ENCODE measurements around the gene EHHADH. TPM values are rescaled to one million over a fixed set of nuclear protein-coding genes. Genes with fewer than 3 reads are reported as not detected.
"Not testable (repeated sequence)": the region's sequence is repeated elsewhere in the genome, so short reads cannot be mapped to it uniquely, and the experiment has no call there.

The EHHADH gene
- polyA plus RNA-seq, 1 of the 3 experiments (the other 2 are of a cell fraction), result 2.5 TPM

GRCh38 chr3:185253645-185254410 is at the start of gene EHHADH (continued):
- TF ChIP-seq SIN3A (IDR thresholded peaks at IDR 0.05; ENCODE audit: borderline replicate concordance, low read depth, low read length), result no peak
- no peak for TF ChIP-seq RFX5 (IDR thresholded peaks at IDR 0.05; ENCODE audit: low read length)
- no peak for TF ChIP-seq TEAD4 (IDR thresholded peaks at IDR 0.05; ENCODE audit: borderline replicate concordance, insufficient read depth)
- no peak for TF ChIP-seq EZH2phosphoT487 (IDR thresholded peaks at IDR 0.05; ENCODE audit: borderline replicate concordance, low read depth)
- TF ChIP-seq POLR2AphosphoS5 (IDR thresholded peaks at IDR 0.05; ENCODE audit: low read depth, low read length), result peak; percentile 90

- not testable (repeated sequence) for H2AFZ ChIP-seq (ENCODE audit: low read depth); H3K9me3 ChIP-seq; H3K27me3 ChIP-seq (ENCODE audit: insufficient read depth); H4K20me1 ChIP-seq (ENCODE audit: insufficient read depth); H3K4me1 ChIP-seq (ENCODE audit: control insufficient read depth in 1 of 2, insufficient read depth in 2 of 2, low read depth in 1 of 2, low read length in 1 of 2); H3K36me3 ChIP-seq (replicated peaks in 1 of 2; ENCODE audit: control insufficient read depth in 1 of 2, insufficient read depth in 2 of 2, low read length in 1 of 2); H3K9me2 ChIP-seq; H3F3A ChIP-seq (replicated peaks; ENCODE audit: insufficient read depth); H3K9ac ChIP-seq; H3K4me3 ChIP-seq (ENCODE audit: low read depth in 2 of 2, low read length in 1 of 2); H3K4me2 ChIP-seq; DNase-seq; H3K27ac ChIP-seq (ENCODE audit: low read depth in 2 of 2, low read length in 1 of 2); H3K79me2 ChIP-seq (ENCODE audit: insufficient read depth)
- POLR2A ChIA-PET, result interaction anchor here (0.7 kb wide), 1 partner anchor 250 kb away, joined by 6 read pairs; no protein-coding TSS in a partner anchor
- 91% methylated on average over 10 of the region's 10 CpGs for WGBS (ENCODE audit: low lambda C conversion rate)
- CTCF ChIA-PET, result interaction anchor here (1.6 kb wide), 1 partner anchor 425 kb away, joined by 3 read pairs; no protein-coding TSS in a partner anchor
Observed at GRCh38 chr3:185299918-185300426, 46.1 kb upstream of the EHHADH start.

GRCh38 chr3:185297867-185298266 is 44.0 kb upstream of the EHHADH start:
- no peaks in the 10 kb centered on the region for H4K20me1 ChIP-seq (ENCODE audit: insufficient read depth)
- H3K4me3 ChIP-seq (ENCODE audit: low read depth in 2 of 2, low read length in 1 of 2), result no peak overlapping the region
- H3K79me2 ChIP-seq (ENCODE audit: insufficient read depth), result no peaks in the 10 kb centered on the region
- no peak for DNase-seq
- H3K27me3 ChIP-seq (ENCODE audit: insufficient read depth), result no peaks in the 10 kb centered on the region
- H3K9ac ChIP-seq, result no peak overlapping the region
- H3K4me1 ChIP-seq (ENCODE audit: control insufficient read depth in 1 of 2, insufficient read depth in 2 of 2, low read depth in 1 of 2, low read length in 1 of 2), result no peaks in the 10 kb centered on the region
- ChIA-PET CTCF (interaction anchor here (0.7 to 1.7 kb wide), 3 partner anchors 9 to 50 kb away, joined by 3 to 5 read pairs (median 4); no protein-coding TSS in a partner anchor), POLR2A (interaction anchor here (0.7 kb wide), 1 partner anchor 221 kb away, joined by 3 read pairs; no protein-coding TSS in a partner anchor)
- no peaks in the 10 kb centered on the region for H3K9me2 ChIP-seq
- no peak overlapping the region for H2AFZ ChIP-seq (ENCODE audit: low read depth)
- H3F3A ChIP-seq (replicated peaks; ENCODE audit: insufficient read depth), result peaks cover 6% of the 10 kb centered on the region
- H3K36me3 ChIP-seq (replicated peaks in 1 of 2; ENCODE audit: control insufficient read depth in 1 of 2, insufficient read depth in 2 of 2, low read length in 1 of 2), result peaks cover 0 to 7% of the 10 kb centered on the region in 2 experiments
- no peak overlapping the region for H3K27ac ChIP-seq (ENCODE audit: low read depth in 2 of 2, low read length in 1 of 2)
- 100% methylated on average over 3 of the region's 3 CpGs for WGBS (ENCODE audit: low lambda C conversion rate)
- no peaks in the 10 kb centered on the region for H3K9me3 ChIP-seq
- no peak overlapping the region for H3K4me2 ChIP-seq
- TF ChIP-seq CHD2 (IDR thresholded peaks at IDR 0.05; ENCODE audit: low read length, partially characterized antibody), result no peak
- no peak for TF ChIP-seq EP300 (IDR thresholded peaks at IDR 0.05; ENCODE audit: borderline replicate concordance in 1 of 2, low read depth in 1 of 2, low read length in 1 of 2)
- TF ChIP-seq USF2 (IDR thresholded peaks at IDR 0.05; ENCODE audit: borderline replicate concordance, low read depth, low read length), result no peak
- no peak for TF ChIP-seq GABPA (IDR thresholded peaks at IDR 0.05; ENCODE audit: low read depth)
- no peak for TF ChIP-seq SMC3 (IDR thresholded peaks at IDR 0.05; ENCODE audit: low read depth, low read length)
- no peak for TF ChIP-seq NRF1 (IDR thresholded peaks at IDR 0.05; ENCODE audit: low read depth, low read length)
- no peak for TF ChIP-seq ELF1 (IDR thresholded peaks at IDR 0.05)
- TF ChIP-seq MXI1 (IDR thresholded peaks at IDR 0.05; ENCODE audit: low read depth, low read length), result no peak
- TF ChIP-seq IRF3 (IDR thresholded peaks at IDR 0.05; ENCODE audit: low read depth, low read length), result no peak
- TF ChIP-seq EZH2phosphoT487 (IDR thresholded peaks at IDR 0.05; ENCODE audit: borderline replicate concordance, low read depth), result no peak
- no peak for TF ChIP-seq MEF2A (IDR thresholded peaks at IDR 0.05; ENCODE audit: borderline replicate concordance, low read depth)
- no peak for TF ChIP-seq YY1 (IDR thresholded peaks at IDR 0.05; ENCODE audit: low read depth)
- no peak for TF ChIP-seq CTCF (IDR thresholded peaks at IDR 0.05)
- TF ChIP-seq TCF12 (IDR thresholded peaks at IDR 0.05), result no peak
- no peak for TF ChIP-seq FOXJ3 (CRISPR knock-in tag; IDR thresholded peaks at IDR 0.05)
